AG09309 (cell line): ENCODE results near the gene NWD2.

Source experiments
- DNase-seq: peaks from one replicate; pipeline ENCODE4 v3.0.0-alpha.2; 2010; ENCODE audit warnings: low read depth
- H3K4me3 ChIP-seq: 2 replicates; pipeline ENCODE4 v1.5.1; 2011; ENCODE audit warnings: mild to moderate bottlenecking, low read depth, low read length, moderate library complexity; ENCODE audit not compliant: control insufficient read depth
- TF ChIP-seq, protein P1 (sequence below): IDR thresholded peaks from 2 replicates; pipeline ENCODE4 v1.5.1; 2011; ENCODE audit warnings: mild to moderate bottlenecking, low read depth, low read length, inconsistent platforms; ENCODE audit not compliant: insufficient read depth, control insufficient read depth; ENCODE audit errors: missing control alignments

The NWD2 gene

DNA sequence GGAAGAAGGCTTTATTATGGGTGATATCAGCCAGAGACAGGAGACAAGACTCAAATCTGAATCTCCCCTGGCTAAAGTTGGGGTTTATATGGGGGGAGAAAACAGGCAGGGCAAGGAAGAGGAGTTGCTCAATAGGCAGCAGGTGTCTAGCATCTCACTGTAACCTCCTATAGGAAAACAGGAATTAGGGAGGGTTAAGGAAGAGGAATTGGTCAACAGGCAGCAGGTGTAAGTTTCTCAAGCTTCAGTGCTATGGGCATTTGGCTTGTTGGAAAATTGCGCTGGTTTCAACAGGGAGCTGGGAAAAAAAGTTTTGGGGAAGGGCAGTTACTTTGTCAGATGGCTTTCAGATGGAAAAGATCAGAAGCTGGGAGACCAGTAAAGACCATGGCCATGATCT, 206.4 kb downstream of the NWD2 start:
- no peak overlapping the region for H3K4me3 ChIP-seq
- DNase-seq = no peak
- TF ChIP-seq, protein P1, sequence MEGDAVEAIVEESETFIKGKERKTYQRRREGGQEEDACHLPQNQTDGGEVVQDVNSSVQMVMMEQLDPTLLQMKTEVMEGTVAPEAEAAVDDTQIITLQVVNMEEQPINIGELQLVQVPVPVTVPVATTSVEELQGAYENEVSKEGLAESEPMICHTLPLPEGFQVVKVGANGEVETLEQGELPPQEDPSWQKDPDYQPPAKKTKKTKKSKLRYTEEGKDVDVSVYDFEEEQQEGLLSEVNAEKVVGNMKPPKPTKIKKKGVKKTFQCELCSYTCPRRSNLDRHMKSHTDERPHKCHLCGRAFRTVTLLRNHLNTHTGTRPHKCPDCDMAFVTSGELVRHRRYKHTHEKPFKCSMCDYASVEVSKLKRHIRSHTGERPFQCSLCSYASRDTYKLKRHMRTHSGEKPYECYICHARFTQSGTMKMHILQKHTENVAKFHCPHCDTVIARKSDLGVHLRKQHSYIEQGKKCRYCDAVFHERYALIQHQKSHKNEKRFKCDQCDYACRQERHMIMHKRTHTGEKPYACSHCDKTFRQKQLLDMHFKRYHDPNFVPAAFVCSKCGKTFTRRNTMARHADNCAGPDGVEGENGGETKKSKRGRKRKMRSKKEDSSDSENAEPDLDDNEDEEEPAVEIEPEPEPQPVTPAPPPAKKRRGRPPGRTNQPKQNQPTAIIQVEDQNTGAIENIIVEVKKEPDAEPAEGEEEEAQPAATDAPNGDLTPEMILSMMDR = no peak

GRCh38 chr4:37451656-37452055, 207.1 kb downstream of the NWD2 start:
- no peak overlapping the region for H3K4me3 ChIP-seq
- DNase-seq = no peak
- TF ChIP-seq, protein P1 = no peak

- DNase-seq = peak; percentile 2
- TF ChIP-seq, protein P1 = peak; percentile 48
- H3K4me3 ChIP-seq = no peak overlapping the region
Measured at GRCh38 chr4:37452952-37453280, 208.4 kb downstream of the NWD2 start.

- peak overlapping the region; percentile 15 for H3K4me3 ChIP-seq
- TF ChIP-seq, protein P1 = no peak
- no peak for DNase-seq
Measured at GRCh38 chr4:37453281-37453998, 208.9 kb downstream of the NWD2 start.

- no peak for DNase-seq
- TF ChIP-seq, protein P1 = no peak
- no peak overlapping the region for H3K4me3 ChIP-seq
Measured at GRCh38 chr4:37453999-37454800, 209.7 kb downstream of the NWD2 start.

DNA sequence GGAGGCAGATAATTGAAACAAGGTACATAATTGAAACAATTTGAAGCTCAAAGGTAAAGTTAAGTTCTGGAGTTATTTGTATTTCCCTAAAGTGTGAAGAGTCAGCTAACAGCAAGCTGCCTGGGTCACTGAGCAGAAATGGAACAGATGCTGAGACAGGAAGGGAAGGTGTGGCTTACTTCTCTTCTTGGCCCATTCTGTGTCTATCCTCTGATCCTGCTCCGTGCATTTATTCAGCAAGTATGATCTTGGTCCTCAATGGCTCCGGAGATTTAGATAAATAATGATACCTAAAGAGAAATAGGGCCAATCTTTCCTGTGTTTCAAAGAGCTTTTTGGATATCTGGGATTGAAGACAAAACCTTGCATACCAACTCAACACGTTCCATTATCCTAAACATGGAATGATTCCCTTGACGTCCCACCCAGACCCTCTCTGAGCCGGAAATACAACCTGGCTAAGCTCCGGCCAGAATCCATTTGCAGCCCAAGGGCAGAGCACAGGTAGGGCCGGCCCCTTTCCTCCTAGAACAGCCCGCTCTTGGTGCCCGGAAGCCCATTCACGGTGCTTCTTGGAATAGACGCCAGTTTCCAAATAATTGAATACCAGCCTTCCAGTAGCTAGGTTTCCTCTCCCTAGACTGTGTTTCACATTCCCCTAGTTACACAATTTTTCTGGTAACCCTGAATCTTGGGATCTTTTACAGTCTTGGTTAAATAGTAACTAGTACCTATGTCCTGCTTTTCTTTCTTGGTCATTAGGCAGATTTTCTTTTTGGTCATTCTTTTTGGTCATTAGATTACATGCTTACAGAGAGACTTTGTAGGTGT, 211.0 kb downstream of the NWD2 start:
- DNase-seq = no peak
- H3K4me3 ChIP-seq = no peak overlapping the region
- TF ChIP-seq, protein P1 = no peak
